Right renal pelvis (tissue), 4 donors: ENCODE data around the gene PTH. TPM values are rescaled to one million over a fixed set of nuclear protein-coding genes. Genes with fewer than 3 reads are reported as not detected.
A peak's percentile ranks its signal among the peaks of the same experiment; 100 is the strongest.

Experiments used
- DNase-seq, 4 donors: peaks; one replicate each; pipeline ENCODE4 v3.0.0-alpha.2; 2013; ENCODE audit warnings: low read depth in 4 of 4, low spot score in 3 of 4, missing footprints in 1 of 4
- polyA plus RNA-seq, 4 donors: library from polyadenylated mRNA; unstranded; fragments of 120-200 nt; gene quantifications; one replicate each; pipeline ENCODE4 v1.2.1, GENCODE V29; 2013; ENCODE audit not compliant: insufficient read length in 4 of 4

The PTH gene
- not detected for polyA plus RNA-seq

- no peak for DNase-seq
Measured at GRCh38 chr11:13495929-13496328, at the start of gene PTH. Gene PTH, minus strand, starts transcription at chr11:13495997. Its CDS starts 3,142 bp downstream, at chr11:13492855.

- no peak for DNase-seq
Measured at GRCh38 chr11:13538044-13538443, 42.2 kb upstream of the PTH start.

GRCh38 chr11:13535819-13536218, 40.0 kb upstream of the PTH start:
- no peak for DNase-seq

- DNase-seq = no peak
Measured at GRCh38 chr11:13534358-13534757, 38.6 kb upstream of the PTH start.

- DNase-seq = no peak
Measured at GRCh38 chr11:13525257-13525656, 29.5 kb upstream of the PTH start.

- DNase-seq = no peak
Measured at GRCh38 chr11:13503393-13503792, 7.6 kb upstream of the PTH start.

- no peak for DNase-seq
Measured at GRCh38 chr11:13502492-13502891, 6.7 kb upstream of the PTH start.

GRCh38 chr11:13494051-13494450, 1.7 kb downstream of the PTH start:
- no peak for DNase-seq

- no peak for DNase-seq
Measured at GRCh38 chr11:13487661-13488030, 8.2 kb downstream of the PTH start.

GRCh38 chr11:13486926-13487660, 8.7 kb downstream of the PTH start:
- DNase-seq = no peak

- DNase-seq = no peak
Measured at GRCh38 chr11:13480198-13480597, 15.6 kb downstream of the PTH start.

- no peak for DNase-seq
Measured at GRCh38 chr11:13479688-13480087, 16.1 kb downstream of the PTH start.

- DNase-seq = no peak
Measured at GRCh38 chr11:13475091-13475490, 20.7 kb downstream of the PTH start.

GRCh38 chr11:13473013-13473722, 22.6 kb downstream of the PTH start:
- no peak for DNase-seq

- no peak for DNase-seq
Measured at GRCh38 chr11:13468750-13469149, 27.0 kb downstream of the PTH start.

- DNase-seq = no peak
Measured at GRCh38 chr11:13465909-13466371, 29.9 kb downstream of the PTH start.

GRCh38 chr11:13463779-13464290, 32.0 kb downstream of the PTH start:
- peak in 1 of 4 donors; percentile 4 for DNase-seq

- peak; percentile 90 to 94 (median 92) for DNase-seq
Measured at GRCh38 chr11:13462901-13463778, 32.7 kb downstream of the PTH start, which contains the start of gene BTBD10. Gene BTBD10, minus strand, starts transcription at chr11:13463222. Its CDS starts 18,098 bp downstream, at chr11:13445124.

GRCh38 chr11:13462311-13462900, 33.4 kb downstream of the PTH start:
- DNase-seq = peak in 1 of 4 donors; percentile 27

- no peak for DNase-seq
Measured at GRCh38 chr11:13461291-13461690, 34.5 kb downstream of the PTH start.
